ACHN (cell line): ENCODE measurements around the gene FAM13C.
A peak's percentile ranks its signal among the peaks of the same experiment; 100 is the strongest.

ENCODE experiments used
- DNase-seq: peaks from one replicate; pipeline ENCODE4 v3.0.0-alpha.2; 2015
- in situ Hi-C: cut with HindIII; loops from 2 replicates; pipeline ENCODE4 v1.10.0; 2017; ENCODE audit warnings: low sequenced_read_pairs, low pct_ligation_motif_present, low pct_unique_long_range_greater_than_20kb

Gene FAM13C

DNA sequence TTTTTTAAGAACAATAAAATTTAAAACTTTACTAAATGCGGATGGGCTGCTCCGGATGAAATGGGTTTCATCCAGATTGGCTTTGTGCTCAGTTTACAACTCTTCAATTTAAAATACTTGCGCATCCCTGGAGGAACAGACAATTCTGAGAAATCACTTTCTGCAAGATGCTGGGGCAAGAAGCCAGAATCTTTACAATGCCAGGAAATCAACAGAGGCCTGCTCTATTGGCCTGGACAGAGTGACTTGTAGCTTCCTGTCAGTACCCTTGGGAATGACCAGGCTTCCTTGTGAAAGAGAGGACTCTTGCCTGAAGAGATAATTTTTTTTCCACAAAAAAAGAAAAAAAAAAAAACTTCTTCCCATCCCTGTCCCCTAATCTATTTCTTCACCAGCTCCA lies 3.9 kb upstream of the FAM13C start:
- DNase-seq = no peak
- in situ Hi-C loops = no loop called here

DNA sequence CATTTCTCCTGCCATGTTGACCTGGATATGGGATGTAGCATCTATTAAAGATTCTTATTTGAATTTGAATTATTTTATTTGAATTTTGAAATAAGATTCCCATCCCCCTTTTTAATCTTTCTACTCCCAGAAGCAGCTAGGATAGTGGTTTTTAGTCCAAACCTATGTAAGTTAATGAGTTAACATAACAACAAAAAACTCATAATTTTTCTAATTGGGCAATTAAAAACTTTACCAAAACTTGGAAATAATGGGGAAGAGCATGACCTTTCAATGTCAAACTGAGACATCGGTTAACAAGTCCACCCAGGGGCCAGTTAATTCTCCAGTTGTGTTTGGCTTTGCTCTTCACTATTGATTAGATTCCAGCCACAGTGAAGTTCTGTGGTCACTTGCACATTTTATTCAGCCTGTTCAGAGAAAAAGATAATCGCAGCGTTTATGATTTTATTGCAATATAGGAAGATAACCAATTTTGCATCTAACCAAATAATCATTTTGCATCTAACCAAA lies 1.2 kb upstream of the FAM13C start:
- DNase-seq = no peak
- in situ Hi-C loops = no loop called here

DNA sequence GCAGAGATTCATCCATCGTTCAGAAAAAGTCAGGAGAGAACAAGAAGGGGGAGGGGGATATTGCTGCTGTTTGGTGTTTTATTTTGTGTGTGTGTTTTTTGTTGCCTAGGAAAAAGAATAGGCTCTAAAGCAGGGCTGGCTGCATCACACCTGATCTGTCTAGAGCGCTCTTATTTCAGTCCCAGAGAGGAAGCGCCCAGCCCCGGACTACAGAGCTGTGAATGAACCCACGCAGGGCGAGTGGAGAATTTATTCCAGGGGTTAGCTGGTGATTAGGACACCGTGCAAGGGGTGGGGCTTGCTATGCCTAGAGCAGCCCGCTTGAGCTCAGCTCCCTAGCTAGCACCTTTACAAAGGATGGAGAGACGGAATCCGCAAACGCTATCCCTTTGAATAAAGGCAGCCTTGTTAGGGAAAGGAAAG lies 621 bp upstream of the FAM13C start:
- in situ Hi-C loops = no loop called here
- DNase-seq = peak; percentile 30

DNA sequence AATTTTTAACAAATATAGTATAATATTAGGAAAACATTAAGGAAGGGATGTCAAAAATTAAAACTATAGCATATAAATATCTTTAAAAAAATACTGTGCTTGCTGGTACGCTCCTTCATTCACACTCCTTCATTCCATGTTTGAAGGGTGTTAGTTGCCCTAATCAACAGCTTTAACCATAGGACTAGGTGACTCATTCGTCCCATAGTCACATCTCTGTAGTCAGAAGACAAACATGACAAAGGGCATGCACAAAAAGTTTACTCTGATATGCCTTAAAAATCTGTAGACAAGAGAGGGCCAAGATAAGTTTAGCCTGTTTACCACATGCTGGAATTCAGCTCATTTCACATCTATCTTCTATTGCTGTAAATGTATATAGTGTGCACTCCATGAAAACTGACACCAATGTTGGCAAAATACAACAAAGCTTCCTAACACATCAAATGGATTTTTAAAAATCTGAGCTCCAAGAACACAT lies 646 bp downstream of the FAM13C start:
- in situ Hi-C loops = no loop called here
- no peak for DNase-seq

DNA sequence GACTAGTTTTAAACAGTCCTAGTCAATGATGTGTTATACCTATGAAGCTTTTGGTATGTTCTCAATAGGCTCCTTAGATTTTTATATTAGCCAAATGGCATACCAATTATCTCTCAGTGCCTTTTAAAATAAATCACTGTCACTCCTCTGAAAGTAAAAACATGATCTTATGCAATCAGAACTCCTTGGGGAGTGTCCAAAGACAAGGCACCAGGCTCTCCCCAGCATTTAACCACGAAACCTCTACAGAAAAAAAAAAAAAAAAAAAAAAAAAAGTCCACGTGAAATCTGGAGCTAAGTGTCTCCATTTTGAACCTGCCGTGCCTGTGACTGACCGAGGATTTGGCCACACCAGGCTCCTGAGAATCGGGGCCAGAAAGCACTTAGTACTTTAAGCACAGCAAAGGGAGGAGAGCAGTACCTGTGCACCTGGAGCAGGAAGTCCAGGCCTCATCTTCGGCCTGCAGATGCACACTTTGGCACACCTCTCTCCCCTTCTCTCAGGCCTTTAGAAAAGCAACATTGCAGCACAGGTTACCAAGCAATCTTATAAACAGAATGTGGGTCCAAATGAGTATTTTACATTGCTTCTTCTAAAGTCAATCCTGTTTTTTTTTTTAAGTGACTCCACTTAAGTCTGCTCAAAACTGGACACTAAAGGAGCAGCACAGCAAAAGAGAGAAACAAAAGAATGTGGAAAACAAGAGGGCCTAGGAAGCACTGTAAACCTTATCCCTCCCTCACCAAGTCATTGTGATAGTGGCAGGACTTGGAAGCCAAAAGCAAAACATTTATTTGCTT lies 1.5 kb downstream of the FAM13C start:
- in situ Hi-C loops = no loop called here
- DNase-seq = no peak

DNA sequence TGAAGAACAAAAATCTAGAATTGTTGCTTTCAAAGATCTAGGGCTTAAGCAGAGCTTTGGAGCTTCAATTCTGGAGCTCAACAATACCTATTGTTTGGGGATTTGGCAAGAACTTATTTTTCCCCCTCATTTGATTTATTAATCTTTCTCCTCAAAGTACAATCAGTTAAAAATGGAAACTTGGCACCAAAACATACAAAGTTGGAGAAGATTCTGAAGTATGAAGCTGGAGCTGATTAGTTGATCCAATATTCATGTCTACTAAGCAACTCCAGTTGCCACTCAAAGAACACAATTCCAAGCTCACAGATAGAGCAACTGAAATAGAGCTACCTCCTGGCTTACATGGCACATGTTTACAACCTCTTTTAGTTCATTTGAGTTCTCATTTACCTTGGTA lies 3.8 kb downstream of the FAM13C start:
- no peak for DNase-seq
- in situ Hi-C loops = no loop called here

DNA sequence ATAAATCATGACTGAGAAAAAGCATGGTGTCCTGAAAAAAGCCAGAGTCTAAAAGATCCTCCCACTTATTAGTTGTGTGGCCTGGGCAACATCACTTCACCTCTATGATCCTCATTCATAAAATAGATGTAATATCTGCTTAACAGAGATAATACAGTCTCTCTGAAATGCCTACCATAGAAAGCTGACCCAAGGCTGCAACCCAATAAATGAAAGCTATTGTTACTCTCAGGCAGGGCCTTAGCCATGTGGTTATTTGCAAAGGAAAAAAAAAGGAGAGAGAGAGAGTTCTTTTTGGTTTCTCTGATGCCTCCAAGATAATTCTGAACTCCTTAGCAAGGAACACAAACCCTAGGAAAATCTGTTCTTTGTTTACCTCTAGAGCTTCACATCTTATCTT lies 7.9 kb downstream of the FAM13C start:
- no peak for DNase-seq
- in situ Hi-C loops = no loop called here

DNA sequence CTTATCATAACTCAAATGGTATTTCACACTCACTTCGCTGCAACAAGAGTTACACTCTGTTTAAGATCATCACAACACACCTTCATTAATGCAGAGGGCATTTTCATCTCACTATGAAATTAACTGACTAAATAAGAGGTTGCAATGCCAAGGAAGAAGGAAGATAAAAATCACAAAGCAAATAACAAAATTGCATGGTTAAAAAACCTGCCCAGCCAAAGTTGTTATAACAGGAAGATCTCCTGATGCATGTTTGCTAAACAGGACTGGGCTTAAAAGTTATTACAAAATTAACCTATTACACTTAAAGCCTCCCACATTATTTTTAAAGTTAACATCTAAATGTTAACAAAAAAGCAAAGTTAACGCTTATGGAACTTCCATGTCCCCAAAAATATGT lies 11.8 kb downstream of the FAM13C start:
- DNase-seq = no peak
- in situ Hi-C loops = no loop called here

DNA sequence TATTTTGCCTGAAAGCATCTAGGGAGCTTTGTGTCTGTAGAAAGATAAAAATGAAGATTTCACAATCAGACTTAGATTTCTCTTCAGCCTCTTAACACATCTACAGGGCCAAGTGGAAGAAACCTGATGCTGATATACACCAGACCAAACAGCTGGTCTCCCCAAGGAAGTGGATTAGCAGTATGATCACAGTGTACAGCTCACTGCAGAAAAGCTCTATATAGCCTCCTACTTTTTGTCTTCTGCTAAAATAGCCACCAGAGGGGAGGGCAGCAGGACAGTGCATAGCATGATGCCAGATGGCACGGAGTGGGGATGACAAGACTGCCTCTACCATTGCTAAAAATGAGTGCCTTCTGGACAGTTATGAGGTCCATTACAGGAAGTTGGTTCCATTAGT lies 16.0 kb downstream of the FAM13C start:
- in situ Hi-C loops = no loop called here
- DNase-seq = no peak

DNA sequence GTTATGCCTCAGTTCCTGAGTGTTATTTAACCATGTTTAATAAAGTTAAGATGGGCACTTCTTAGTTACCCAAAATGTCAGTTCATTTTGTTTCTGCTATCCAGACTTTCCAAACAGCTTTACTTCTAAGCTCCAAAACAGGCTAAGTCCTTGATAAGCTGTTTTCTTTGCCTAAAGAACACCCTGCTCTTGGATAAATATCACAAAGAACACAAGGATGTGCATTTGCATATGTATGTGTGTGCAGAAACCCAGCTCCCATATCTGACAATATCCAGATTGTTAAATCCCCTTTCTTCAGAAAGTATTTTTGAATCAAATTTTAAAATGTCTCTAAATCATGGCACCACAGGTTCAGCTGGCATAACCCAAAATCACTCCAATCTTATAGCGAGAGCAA lies 19.6 kb downstream of the FAM13C start:
- DNase-seq = no peak
- in situ Hi-C loops = no loop called here

DNA sequence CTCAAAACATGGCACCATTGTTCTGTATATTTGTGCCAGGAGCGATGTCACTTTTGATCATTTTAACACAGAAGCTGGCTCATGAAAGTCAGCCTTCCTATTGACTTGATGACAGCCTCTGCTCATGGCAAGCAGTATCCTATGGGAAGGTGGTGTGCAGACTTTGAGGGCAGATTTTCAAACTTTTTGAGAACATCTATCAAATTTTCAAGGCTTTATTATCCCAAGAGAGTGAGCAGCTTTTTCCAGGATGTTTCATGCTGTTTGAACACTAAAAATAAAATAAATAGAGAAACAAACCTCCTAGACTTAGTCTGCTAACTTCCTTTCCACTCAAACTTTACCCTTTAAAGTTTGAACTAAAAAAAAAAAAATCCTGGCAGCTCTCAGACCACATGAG lies 20.3 kb downstream of the FAM13C start:
- DNase-seq = no peak
- in situ Hi-C loops = no loop called here

DNA sequence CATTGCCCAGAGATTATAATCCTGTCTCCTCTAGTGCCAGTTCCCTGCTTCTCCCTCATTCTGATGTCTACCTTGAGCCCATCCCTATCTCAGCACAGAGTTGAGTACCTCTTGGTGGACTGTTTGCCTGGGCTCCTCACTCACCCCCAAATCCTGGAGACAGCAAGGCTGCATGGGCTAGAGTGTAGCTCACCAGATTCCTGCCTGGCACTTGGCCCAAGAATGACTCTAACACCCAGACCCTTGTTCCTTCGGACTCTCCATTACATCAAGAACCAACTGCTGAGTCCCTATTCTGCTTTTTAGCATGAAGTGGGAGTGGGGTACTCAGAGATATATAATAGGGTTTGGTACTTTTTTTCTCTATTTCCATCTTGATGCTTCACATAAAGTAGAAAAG lies 22.1 kb downstream of the FAM13C start:
- in situ Hi-C loops = no loop called here

DNA sequence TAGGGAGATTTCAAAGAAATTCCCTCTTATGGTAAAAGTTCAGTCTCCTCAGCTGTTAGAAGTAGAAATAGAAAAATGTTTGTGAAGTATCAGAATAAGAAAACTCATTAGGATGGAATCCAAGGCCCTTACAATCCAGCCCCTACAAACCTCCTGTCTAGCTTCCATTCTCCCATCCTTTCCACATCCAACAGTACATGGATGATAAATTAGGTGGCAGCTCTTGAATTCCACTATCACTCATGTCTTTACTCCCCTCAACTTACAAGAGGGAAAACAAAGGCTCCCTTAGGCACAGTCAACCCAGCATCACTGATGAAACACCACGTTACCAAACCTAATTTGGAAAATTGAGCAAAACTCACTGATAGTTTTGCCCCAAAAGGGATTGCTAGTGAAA lies 23.0 kb downstream of the FAM13C start:
- no peak for DNase-seq
- in situ Hi-C loops = no loop called here

More for the DNA sequence above, 22.1 kb downstream of the FAM13C start:
- DNase-seq = no peak

DNA sequence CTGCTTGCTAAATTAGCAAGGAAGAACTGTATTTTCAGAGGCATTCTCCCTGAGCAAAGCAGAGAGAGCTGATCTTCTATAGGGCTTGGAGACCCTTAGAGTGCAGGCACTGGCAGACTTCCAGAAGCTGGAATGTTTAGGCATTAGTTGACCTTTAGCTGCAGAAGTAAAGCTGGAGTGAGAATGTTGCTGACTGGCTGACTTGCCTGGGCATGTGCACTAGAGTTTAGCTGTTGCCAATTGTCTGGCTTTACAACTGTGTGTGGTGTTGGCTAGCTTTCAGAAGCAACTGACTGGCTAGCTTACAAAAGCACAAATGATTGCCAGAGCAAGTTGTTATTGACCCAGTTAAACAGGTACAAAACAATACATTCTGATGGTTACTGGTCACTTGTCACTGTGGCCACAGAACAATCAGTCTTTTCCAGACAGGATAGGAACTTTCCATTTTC lies 25.1 kb downstream of the FAM13C start:
- no peak for DNase-seq
- in situ Hi-C loops = no loop called here

DNA sequence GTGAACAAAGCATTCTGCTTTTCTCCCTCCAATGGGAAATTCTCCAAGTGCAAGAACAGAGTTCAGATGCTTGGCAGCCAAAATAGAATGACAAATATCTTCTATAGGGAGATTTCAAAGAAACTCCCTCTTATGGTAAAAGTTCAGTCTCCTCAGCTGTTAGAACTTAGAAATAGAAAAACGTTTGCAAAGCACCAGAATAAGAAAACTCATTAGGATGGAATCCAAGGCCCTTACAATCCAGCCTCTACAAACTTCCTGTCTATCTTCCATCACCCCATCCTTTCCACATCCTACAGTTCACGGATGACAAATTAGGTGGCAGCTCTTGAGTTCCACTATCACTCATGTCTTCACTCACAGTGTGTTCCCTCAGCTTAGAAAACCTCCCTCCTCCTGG lies 25.7 kb downstream of the FAM13C start:
- in situ Hi-C loops = no loop called here
- no peak for DNase-seq

DNA sequence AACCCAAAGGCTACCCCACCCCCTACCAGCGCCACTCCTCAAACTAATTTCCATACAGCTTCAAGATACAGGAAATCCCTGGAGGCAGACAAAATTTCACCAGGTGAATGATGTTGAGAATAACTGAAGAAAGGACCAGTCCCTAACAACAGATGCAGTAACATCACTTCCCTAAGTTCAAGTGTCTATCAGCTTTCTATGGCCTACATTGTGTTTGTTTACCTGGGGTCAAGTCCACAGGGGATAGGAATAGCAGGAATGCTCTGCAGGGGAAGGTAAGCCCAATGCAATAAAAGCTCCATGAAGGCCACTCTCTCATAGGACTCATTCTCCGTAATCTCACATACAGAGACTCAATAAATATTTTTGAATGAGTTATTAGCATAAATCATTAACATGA lies 26.9 kb downstream of the FAM13C start:
- in situ Hi-C loops = no loop called here

DNA sequence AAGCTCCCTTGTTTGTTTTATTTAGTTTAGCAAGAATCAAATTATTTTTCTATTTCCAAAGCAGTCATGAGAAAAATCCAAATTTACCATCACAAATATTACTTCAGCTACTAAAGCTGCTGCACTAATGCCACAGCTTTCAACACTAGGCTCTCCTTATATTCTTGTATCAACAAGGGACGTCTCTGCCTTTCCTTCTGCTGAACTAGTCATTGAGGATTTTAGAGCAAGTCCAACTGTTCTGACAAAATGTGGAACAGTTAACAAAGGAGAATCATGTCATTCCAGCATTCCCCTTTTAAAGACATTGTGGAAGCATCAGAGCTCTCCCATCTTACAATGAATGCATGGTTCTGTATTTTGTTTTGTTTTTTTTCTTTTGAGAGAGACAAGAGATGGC lies 28.6 kb downstream of the FAM13C start:
- DNase-seq = no peak
- in situ Hi-C loops = no loop called here

More for the DNA sequence above, 26.9 kb downstream of the FAM13C start:
- no peak for DNase-seq

DNA sequence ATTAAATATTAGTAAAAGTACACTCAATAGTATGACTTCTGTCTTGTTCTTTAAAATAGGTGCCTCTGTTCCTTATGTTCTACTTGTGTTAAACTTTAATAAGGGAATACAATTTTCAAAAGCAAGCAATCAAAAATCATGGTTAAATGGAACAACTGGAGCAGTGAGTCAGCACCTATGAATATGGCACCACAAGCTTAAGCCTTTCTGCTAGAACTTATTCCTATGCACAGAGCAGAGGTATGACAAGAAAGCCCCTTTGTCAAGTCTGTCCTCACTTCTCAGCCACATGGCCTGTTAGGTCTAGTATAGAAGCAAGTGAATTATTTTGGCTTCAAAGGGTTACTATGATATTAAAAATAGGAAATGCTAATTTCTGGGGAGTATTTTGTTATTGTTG lies 29.8 kb downstream of the FAM13C start:
- in situ Hi-C loops = no loop called here
- DNase-seq = no peak

DNA sequence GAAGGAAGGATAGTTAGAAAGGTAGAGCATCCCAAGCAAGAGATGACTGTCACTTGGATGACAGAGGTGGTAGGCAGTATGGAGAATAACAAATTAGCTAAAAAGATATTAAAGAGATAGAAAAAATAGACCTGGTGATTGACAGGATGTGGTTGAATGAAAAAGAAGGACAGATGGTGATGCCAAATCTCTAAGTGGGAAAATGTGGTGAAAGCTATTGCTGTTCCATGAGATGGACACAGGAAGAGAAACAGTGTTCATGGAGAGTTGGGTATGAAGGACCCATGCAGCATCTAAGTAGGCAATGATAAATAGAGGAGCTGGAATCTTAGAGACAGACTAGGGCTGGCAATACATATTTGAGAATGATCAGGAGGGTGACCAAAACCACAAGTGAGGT lies 30.7 kb downstream of the FAM13C start:
- in situ Hi-C loops = no loop called here
- DNase-seq = no peak

DNA sequence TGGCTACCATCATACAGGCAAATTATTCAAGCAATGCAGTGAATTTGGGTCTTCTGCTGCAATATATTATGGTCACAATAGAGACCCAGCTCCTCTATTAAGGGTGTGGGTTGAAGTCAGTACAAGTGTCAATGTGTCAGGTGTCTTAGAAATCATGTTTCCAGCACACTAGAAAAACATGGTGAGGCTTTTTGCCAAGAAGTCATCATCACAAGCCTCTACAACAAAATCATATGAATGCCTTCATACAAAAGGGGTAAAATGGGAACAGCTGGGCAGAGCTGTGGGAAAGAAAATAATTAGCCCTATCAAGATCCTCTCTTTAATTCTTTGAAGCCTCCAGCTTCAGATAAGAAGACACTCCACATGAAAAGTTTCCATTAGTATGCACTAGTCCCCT lies 37.2 kb downstream of the FAM13C start:
- in situ Hi-C loops = no loop called here
- no peak for DNase-seq
